ENCODE measurements around the gene GAK. TPM values are rescaled to one million over a fixed set of nuclear protein-coding genes. Genes with fewer than 3 reads are reported as not detected.

The GAK gene
- total and polyA plus RNA-seq, 2 of the 4 experiments (the other 2 are of a cell fraction) = 45.1 to 133 TPM

GRCh38 chr4:824461-825062, 107.6 kb downstream of the GAK start:
- Histone ChIP-seq H2AK9ac (replicated peaks; ENCODE audit: low read depth, low read length, poor library complexity) (no peak overlapping the region), H3K18ac (ENCODE audit: low read depth, low read length) (no peak overlapping the region), H3K4me3 (ENCODE audit: insufficient read depth, low read depth, low read length) (no peak overlapping the region), H3K23ac (ENCODE audit: low read depth, low read length) (no peak overlapping the region), H2BK5ac (ENCODE audit: low read depth, low read length, poor library complexity, severe bottlenecking) (no peak overlapping the region), H4K20me1 (ENCODE audit: insufficient read depth, low read length) (peaks cover 3% of the 10 kb centered on the region; the same call in 1 of the 2 replicates), H3K4ac (ENCODE audit: low read depth, low read length) (no peak overlapping the region), H3K36me3 (ENCODE audit: control insufficient read depth, insufficient read depth, low read length) (no peaks in the 10 kb centered on the region), H3K14ac (replicated peaks; ENCODE audit: low read depth, low read length) (no peak overlapping the region), H4K5ac (ENCODE audit: low read depth, low read length) (no peak overlapping the region), H2BK120ac (ENCODE audit: low read depth, low read length) (no peak overlapping the region), H3K9me3 (ENCODE audit: control insufficient read depth, insufficient read depth, low read length) (peaks cover 3% of the 10 kb centered on the region), H4K91ac (ENCODE audit: insufficient read depth, low read depth, low read length) (no peak overlapping the region), H3K79me1 (ENCODE audit: low read depth in 1 of 2, low read length in 2 of 2) (no peaks in the 10 kb centered on the region), H4K8ac (ENCODE audit: low read depth in 2 of 2, low read length in 2 of 2) (no peak overlapping the region), H3K27me3 (ENCODE audit: control insufficient read depth, insufficient read depth, low read length) (peaks cover 82% of the 10 kb centered on the region), H3K4me2 (ENCODE audit: low read depth, low read length) (no peak overlapping the region), H3K9ac (ENCODE audit: low read depth, low read length) (no peak overlapping the region), H2BK20ac (ENCODE audit: low read depth, low read length) (no peak overlapping the region), H3K4me1 (ENCODE audit: control insufficient read depth, insufficient read depth, low read length) (no peaks in the 10 kb centered on the region; the same call in 1 of the 2 replicates), H3K9me1 (ENCODE audit: insufficient read depth, low read length) (no peaks in the 10 kb centered on the region), H2BK15ac (ENCODE audit: low read depth, low read length) (no peak overlapping the region), H3K56ac (ENCODE audit: extremely low read depth, insufficient read depth, low read length) (no peak overlapping the region), H2AFZ (replicated peaks; ENCODE audit: low read length, poor library complexity) (no peak overlapping the region), H2AK5ac (ENCODE audit: low read depth, low read length) (no peak overlapping the region), H3K27ac (ENCODE audit: insufficient read depth, low read length) (no peak overlapping the region)
- ChIA-PET CTCF (no interaction called here), POLR2A (ENCODE audit: unreplicated experiment) (no interaction called here)
- DNase-seq (no peak), ATAC-seq (ENCODE audit: low read depth) (no peak)
- in situ Hi-C loops (cut with MboI; ENCODE audit: low sequenced_read_pairs) = no loop called here
- BruUV-seq (replicated peaks) = no TSS peak
- WGBS, 2 experiments (ENCODE audit: extremely low coverage in 2 of 2, insufficient read length in 1 of 2) = 0% methylated on average over 2 of the region's 23 CpGs; no CpG with 5 or more reads in 1 of the 2 experiments
- intact Hi-C loops (cut with micrococcal nuclease) = no loop called here
- dilution Hi-C loops (cut with HindIII; ENCODE audit: low sequenced_read_pairs, unreplicated experiment) = no loop called here
- TF ChIP-seq NFE2L2 (IDR thresholded peaks at IDR 0.05; ENCODE audit: low read depth, low read length) (no peak), MXI1 (IDR thresholded peaks at IDR 0.05; ENCODE audit: borderline replicate concordance, low read depth, low read length) (no peak), SMC3 (IDR thresholded peaks at IDR 0.05; ENCODE audit: low read depth, low read length) (no peak), CHD1 (IDR thresholded peaks at IDR 0.05; ENCODE audit: low read depth, low read length) (no peak), MAFK (IDR thresholded peaks at IDR 0.05; ENCODE audit: low read depth, low read length) (no peak)

All from IMR-90 (cell line).